Heart left ventricle (tissue), 16 donors: ENCODE measurements around the gene ADIG. TPM values are rescaled to one million over a fixed set of nuclear protein-coding genes. Genes with fewer than 3 reads are reported as not detected.

ENCODE experiments used
- ATAC-seq, 4 donors: fragments of 200-7000 bp; cut with Tn5 transposase; one replicate each; pipeline ENCODE4 v1.9.1; 2020 to 2022; ENCODE audit warnings: moderate library complexity in 4 of 4, mild to moderate bottlenecking in 3 of 4, moderate number of reproducible peaks in 1 of 4
- DNase-seq, 5 donors: peaks; one replicate each; pipeline ENCODE4 v3.0.0-alpha.2; 2020
- H3K27ac ChIP-seq, 12 donors: fragments of 200-600 bp; sonication (generic) in 4 of 12; one replicate each; pipeline versions ENCODE4 v1.5.0 to v1.8.0; 2016 to 2022; ENCODE audit warnings: mild to moderate bottlenecking in 2 of 12
- H3K27me3 ChIP-seq, 9 donors: fragments of 200-600 bp; sonication (generic) in 2 of 9; one replicate each; pipeline versions ENCODE4 v1.5.1 to v1.8.0; 2016 to 2022; ENCODE audit warnings: mild to moderate bottlenecking in 3 of 9
- H3K36me3 ChIP-seq, 9 donors: fragments of 200-600 bp; sonication (generic) in 2 of 9; one replicate each; pipeline versions ENCODE4 v1.5.0 to v1.8.0; 2018 to 2022; ENCODE audit warnings: mild to moderate bottlenecking in 2 of 9
- H3K4me1 ChIP-seq, 12 donors: fragments of 200-600 bp; sonication (generic) in 4 of 12; one replicate each; pipeline versions ENCODE4 v1.5.0 to v1.8.0; 2016 to 2022; ENCODE audit warnings: mild to moderate bottlenecking in 3 of 12
- H3K4me3 ChIP-seq, 12 donors: fragments of 200-600 bp; sonication (generic) in 4 of 12; one replicate each; pipeline versions ENCODE4 v1.5.0 to v1.8.0; 2017 to 2022; ENCODE audit warnings: mild to moderate bottlenecking in 9 of 12, moderate library complexity in 4 of 12
- H3K9me3 ChIP-seq, 12 donors: fragments of 200-600 bp; sonication (generic) in 4 of 12; one replicate each; pipeline versions ENCODE4 v1.5.0 to v1.8.0; 2016 to 2022; ENCODE audit warnings: mild to moderate bottlenecking in 1 of 12
- CTCF ChIP-seq, 12 donors: fragments of 200-600 bp; sonication (generic) in 4 of 12; IDR thresholded peaks; one replicate each; pipeline versions ENCODE4 v1.5.0 to v1.8.0; 2018 to 2022; ENCODE audit warnings: antibody characterized with exemption in 12 of 12, mild to moderate bottlenecking in 5 of 12
- POLR2A ChIP-seq, 2 donors: fragments of 450-650 bp; IDR thresholded peaks; one replicate each; pipeline ENCODE4 v1.6.1; 2017; ENCODE audit warnings: antibody characterized with exemption in 2 of 2, mild to moderate bottlenecking in 2 of 2, moderate library complexity in 2 of 2
- WGBS, 4 donors: extraction: QIAGEN DNeasy Blood & Tissue Kit in 2 of 4; methylation state at CpG; one replicate each; pipeline versions ENCODE4 v1.1.5 to v1.1.7; 2013 to 2018; 5-methylcytosine and 5-hydroxymethylcytosine counted together
- intact Hi-C, 10 donors: fragments of 100-400 bp; cut with DNase I; formaldehyde crosslinking; loops; one replicate each; pipeline versions ENCODE4 v1.11.1 to v1.14.2; 2022
- polyA plus RNA-seq, 2 donors: library from polyadenylated mRNA; stranded (reverse); fragments of 200-250 nt; gene quantifications; one replicate each; pipeline ENCODE4 v1.2.3, GENCODE V29; 2013
- total RNA-seq, 9 donors: library from RNA; depleted of rRNA in 2 of 9; stranded (reverse); fragments of >200 nt in 2 of 9; fragmentation: NEBNext Ultra II Directional in 3 of 9; extraction: Animal tissue kit (Norgen Biotek cat#: 25700) in 3 of 9; gene quantifications; one replicate each; pipeline versions ENCODE4 v1.1.0 to v1.2.4, GENCODE V29; 2016 to 2023
- donor health status: ischemic (EF 13 %, LVEDD 7.1; RV severe dilation, severe dysfunction).
- donor health status: healthy with polysubstance abuse.
- donor health status: DM: no; HTN: yes; CAD: no.
- donor health status: DM: no; HTN: no; CAD: no.
- donor health status: ischemic (EF 25% LVEDD 6.9; RV normal size, moderate dysfunction).
- donor health status: ischemic (EF 25% LVEDD 5.7; RV mildly dilated, moderate dysfunction).
- donor health status: healthy.
- donor health status: DM: yes; HTN: yes; CAD: no.
- donor health status: ischemic (EF 35%, LVEDD 5.7; RV mildly dilated, moderate dysfunction).
- donor health status: nonischemic (EF 11% LVEDD 7.7; RV severe dilation, severe dysfunction).
- donor health status: DM: yes; HTN: yes; CAD: no.
- donor health status: PGD.
- donor health status: ischemic (EF 29% LVEDD 5.4; RV normal size, mild dysfunction).
- donor health status: nonischemic (EF 23%, LVEDD 6.1; RV moderate dilation, normal function).

ADIG gene
- total and polyA plus RNA-seq, 11 donors, result not detected

- Histone ChIP-seq H3K27me3 (peaks cover 0 to 41% (median 7%) of the 10 kb centered on the region in 9 donors), H3K4me3 (no peak overlapping the region), H3K27ac (no peak overlapping the region), H3K9me3 (no peaks in the 10 kb centered on the region), H3K4me1 (no peaks in the 10 kb centered on the region), H3K36me3 (no peaks in the 10 kb centered on the region)
- WGBS, 4 donors, result 59 to 71% (median 67%) methylated on average over 5 of the region's 5 CpGs
- TF ChIP-seq CTCF (IDR thresholded peaks at IDR 0.05), result no peak
- intact Hi-C loops, result no loop called here
- ATAC-seq, result no peak
- no peak for DNase-seq
Measured at GRCh38 chr20:38610521-38610920, 29.5 kb downstream of the ADIG start.

GRCh38 chr20:38612751-38613515 lies 31.9 kb downstream of the ADIG start:
- no peak for ATAC-seq
- Histone ChIP-seq H3K9me3 (no peaks in the 10 kb centered on the region), H3K27me3 (peaks cover 0 to 41% (median 11%) of the 10 kb centered on the region in 9 donors)

GRCh38 chr20:38615283-38615682 lies 34.3 kb downstream of the ADIG start:
- intact Hi-C loops, result no loop called here
- peaks cover 0 to 53% (median 12%) of the 10 kb centered on the region in 9 donors for H3K27me3 ChIP-seq
- ATAC-seq (no peak), DNase-seq (no peak)
- no peaks in the 10 kb centered on the region for H3K9me3 ChIP-seq
- H3K4me3 ChIP-seq, result no peak overlapping the region
- H3K27ac ChIP-seq, result no peak overlapping the region
- no peaks in the 10 kb centered on the region for H3K4me1 ChIP-seq
- H3K36me3 ChIP-seq, result no peaks in the 10 kb centered on the region
- 84 to 89% (median 86%) methylated on average over 5 to 15 of the region's 15 CpGs for WGBS, 4 donors
- TF ChIP-seq CTCF (IDR thresholded peaks at IDR 0.05) (no peak), POLR2A (IDR thresholded peaks at IDR 0.05) (no peak)

More at GRCh38 chr20:38612751-38613515, 31.9 kb downstream of the ADIG start:
- Histone ChIP-seq H3K27ac (no peak overlapping the region), H3K4me1 (no peaks in the 10 kb centered on the region), H3K4me3 (no peak overlapping the region), H3K36me3 (no peaks in the 10 kb centered on the region)
- WGBS, 4 donors, result 50 to 58% (median 50%) methylated on average over 5 of the region's 5 CpGs
- TF ChIP-seq POLR2A (IDR thresholded peaks at IDR 0.05) (no peak), CTCF (IDR thresholded peaks at IDR 0.05) (no peak)
- intact Hi-C loops, result no loop called here
- DNase-seq, result no peak

- Histone ChIP-seq H3K36me3 (no peaks in the 10 kb centered on the region), H3K4me1 (no peaks in the 10 kb centered on the region), H3K27ac (no peak overlapping the region), H3K9me3 (no peaks in the 10 kb centered on the region), H3K27me3 (peaks cover 0 to 55% (median 12%) of the 10 kb centered on the region in 9 donors), H3K4me3 (no peak overlapping the region)
- ATAC-seq, result no peak
- TF ChIP-seq POLR2A (IDR thresholded peaks at IDR 0.05) (no peak), CTCF (IDR thresholded peaks at IDR 0.05) (no peak)
- no peak for DNase-seq
- intact Hi-C loops, result no loop called here
- WGBS, 4 donors, result 84 to 93% (median 86%) methylated on average over 4 of the region's 4 CpGs
Measured at GRCh38 chr20:38616457-38616856, 35.5 kb downstream of the ADIG start.
